ENCODE measurements around the gene VAX1.
A peak's percentile ranks its signal among the peaks of the same experiment; 100 is the strongest.
"Not testable (repeated sequence)": the region's sequence is repeated elsewhere in the genome, so short reads cannot be mapped to it uniquely, and the experiment has no call there.

VAX1 gene

DNA sequence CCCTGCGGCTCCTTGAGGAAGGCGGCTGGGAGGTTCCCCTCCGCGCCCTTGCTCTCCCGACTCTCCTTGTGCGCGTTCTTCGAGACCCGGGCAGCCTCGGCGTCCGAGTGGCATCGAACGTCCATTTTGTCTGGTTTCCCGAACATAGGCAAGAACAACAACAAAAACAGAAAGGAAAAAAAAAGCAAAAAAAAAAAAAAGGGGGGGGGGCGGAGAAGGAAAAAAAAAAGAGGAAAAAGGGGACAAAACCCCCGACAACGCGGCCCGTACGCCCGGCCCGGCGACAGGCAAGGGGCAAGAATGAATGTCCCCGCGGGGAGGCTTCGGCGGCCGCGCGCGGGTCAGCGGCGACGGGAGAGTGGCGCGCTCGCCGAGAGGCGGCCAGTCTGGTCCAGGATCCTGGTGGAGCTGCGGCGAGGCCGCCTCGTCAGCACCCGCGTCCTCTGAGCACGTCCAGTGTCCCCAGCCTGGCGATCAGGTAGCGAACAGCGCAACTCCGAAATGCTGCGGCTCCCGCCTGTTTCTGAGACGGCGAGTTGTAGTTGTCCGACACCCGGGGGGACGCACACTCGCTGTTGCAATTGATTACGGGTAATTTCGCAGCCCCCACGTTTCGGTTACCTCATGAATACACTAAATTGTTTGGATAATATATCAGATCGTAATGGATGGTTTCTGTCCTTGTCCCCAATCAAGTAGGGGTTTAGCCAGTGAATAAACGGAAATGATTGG is at the start of gene VAX1:
TSS of gene VAX1 (minus strand) at position 360 of the 732 bp plus-strand sequence. CDS start at position 146, 214 bp downstream.
- DNase-seq (ENCODE audit: low spot score) = no peak

GRCh38 chr10:117186832-117187615 is 49.0 kb upstream of the VAX1 start:
- DNase-seq (ENCODE audit: low spot score) = no peak

DNA sequence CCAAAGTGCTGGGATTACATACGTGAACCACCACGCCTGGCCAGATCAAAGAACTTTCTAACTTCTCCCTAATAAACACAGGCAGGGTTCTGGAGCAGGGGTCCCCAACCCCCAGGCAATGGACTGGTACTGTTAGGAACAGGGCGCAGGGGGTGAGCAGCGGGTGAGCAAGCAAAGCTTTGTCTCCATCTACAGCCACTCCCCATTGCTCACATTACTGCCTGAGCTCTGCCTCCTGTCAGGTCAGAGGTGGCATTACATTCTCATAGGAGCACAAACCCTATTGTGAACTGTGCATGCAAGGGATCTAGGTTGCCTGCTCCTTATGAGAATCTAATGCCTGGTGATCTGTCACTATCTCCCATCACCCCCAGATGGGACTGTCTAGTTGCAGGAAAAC is 47.7 kb upstream of the VAX1 start:
- not testable (repeated sequence) for DNase-seq (ENCODE audit: low spot score)

DNA sequence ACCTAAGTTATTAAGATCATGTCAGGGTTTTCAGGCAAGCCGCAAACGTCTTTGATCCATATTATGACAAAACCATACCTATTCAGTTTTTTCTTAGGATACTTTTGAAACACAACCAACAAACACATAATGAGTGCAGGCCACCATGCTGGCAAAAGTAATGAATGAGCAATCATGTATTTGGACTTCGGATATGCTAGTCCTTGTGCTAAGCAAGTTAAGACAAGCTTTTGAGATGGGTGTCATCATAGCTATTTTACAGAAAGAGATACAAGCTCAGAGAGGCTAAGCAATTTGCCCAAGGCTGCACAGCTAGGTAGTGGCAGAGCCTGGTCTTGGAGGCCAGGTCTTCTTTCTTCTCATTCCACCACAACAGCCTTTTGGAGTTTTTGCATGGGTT is 46.8 kb upstream of the VAX1 start:
- DNase-seq (ENCODE audit: low spot score) = no peak

- no peak for DNase-seq (ENCODE audit: low spot score)
These were observed 46.2 kb upstream of the VAX1 start for GRCh38 chr10:117184296-117184695.

DNA sequence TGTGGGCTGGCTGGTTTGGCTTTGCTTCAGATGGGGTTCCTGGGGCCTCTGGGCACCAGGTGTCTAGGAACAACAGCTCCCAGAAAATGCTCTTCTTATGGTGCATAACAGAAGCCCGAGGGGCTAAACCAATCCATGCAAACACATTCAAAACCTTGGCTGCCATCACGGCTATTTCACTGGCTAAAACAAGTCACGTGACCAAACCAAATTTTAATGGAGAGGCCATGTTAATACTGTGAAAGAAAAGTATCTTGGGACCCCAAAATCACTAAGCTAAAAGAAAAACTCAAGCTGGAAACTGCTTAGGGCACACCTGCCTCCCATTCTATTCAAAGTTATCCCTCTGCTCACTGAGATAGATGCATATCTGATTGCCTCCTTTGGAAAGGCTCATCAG is 40.1 kb upstream of the VAX1 start:
- no peak for DNase-seq (ENCODE audit: low spot score)

DNA sequence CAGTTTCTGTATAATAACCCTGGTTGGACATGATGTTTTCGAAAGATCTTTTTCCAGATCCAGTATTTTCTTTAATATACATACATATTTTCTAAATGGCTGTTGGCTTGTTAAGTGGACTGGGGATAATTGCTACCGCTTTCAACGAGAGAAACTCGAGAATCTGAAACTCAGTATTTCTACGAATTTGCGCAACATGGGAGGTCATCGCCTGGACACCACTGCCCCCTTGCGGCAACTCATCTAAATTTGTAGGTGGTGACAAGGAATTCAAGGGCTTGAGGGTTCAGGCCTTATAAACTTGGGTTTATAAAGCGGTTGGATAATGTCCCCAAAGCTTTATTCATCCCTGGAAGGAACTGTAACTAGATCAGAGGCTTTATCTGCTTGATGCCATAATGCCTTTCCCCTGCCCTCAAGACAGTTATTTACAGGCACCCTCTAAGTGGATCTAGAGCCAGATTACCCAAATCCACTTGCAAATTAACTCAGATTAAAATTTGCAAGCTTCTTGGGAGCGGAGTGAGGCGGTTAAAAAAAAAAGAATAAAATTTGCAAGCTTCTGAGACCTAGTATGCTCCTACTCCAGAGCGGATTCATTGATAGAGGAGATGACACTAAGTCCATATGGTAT is 37.9 kb upstream of the VAX1 start:
- DNase-seq (ENCODE audit: low spot score) = peak; percentile 80

DNA sequence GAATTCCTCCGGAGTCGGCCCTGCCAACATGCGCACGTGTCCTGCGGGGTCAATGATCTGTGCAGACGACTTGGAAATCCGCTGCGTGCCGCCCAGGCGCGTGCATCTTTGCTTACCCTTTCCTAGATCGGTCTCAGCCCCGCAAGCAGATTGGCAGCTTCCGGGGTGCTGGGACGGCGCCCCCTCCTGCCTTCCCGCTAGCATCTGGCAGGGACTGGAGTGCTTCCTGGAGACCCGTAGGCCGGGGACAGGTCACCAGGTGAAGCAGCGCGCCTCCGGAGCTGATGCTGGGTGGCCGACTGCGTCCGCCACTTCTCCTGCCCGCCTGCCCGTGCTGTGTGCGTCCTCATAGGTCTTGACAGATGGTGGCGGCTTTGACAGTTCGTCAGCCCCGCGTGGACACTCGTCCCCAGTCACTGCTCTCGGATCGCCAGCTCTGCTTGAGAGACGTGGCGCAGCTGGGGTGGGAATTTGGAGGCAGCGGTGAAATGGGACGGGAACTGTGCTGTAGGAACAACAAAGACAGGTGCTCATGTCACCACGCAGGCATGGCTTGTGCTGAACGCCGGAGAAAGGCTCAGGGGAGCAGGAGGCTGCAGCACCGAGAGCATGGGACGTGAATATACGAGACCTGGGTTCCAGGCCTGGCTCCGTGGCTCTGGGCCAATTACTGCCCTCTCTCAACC is 37.3 kb upstream of the VAX1 start:
- no peak for DNase-seq (ENCODE audit: low spot score)

- DNase-seq (ENCODE audit: low spot score) = peak; percentile 90
These were observed 36.6 kb upstream of the VAX1 start for GRCh38 chr10:117174439-117175214.

DNA sequence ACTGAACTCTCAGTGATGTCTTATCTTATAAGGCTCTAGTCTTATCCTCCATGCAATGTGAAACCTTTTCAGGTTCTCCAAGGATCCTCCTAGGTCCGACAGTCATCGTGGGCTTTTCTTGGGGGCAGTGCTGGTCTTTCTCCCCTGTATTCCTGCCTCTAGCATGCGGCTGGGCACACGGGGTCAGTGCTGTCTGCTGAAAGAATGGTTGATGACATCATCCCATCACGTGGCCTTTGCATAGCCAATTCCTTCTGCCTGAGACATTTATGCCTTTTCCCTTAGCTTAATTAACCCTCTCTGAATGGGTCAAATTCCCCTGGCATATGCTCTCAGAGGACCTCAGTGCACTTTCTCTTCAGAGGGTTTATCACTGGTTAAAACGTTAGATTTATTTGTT is 32.2 kb upstream of the VAX1 start:
- no peak for DNase-seq (ENCODE audit: low spot score)

DNA sequence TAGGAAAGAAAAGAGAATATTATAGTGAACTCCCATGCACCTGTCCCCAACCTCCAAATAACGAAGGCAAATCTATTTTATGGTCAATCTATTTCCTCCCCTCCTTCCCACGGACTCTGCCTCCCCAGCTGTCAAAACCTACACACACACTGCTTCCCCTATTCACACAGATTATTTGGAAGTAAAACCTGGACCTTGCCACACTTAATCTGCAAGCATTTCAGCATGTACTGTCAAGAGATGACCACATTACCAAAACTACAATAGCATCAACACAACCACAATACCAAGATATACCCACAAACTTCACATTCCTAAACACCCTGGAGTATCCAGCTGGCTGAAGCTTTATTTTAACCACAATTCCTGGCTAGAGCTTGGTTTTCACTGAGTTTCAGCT is 31.4 kb upstream of the VAX1 start:
- no peak for DNase-seq (ENCODE audit: low spot score)

DNA sequence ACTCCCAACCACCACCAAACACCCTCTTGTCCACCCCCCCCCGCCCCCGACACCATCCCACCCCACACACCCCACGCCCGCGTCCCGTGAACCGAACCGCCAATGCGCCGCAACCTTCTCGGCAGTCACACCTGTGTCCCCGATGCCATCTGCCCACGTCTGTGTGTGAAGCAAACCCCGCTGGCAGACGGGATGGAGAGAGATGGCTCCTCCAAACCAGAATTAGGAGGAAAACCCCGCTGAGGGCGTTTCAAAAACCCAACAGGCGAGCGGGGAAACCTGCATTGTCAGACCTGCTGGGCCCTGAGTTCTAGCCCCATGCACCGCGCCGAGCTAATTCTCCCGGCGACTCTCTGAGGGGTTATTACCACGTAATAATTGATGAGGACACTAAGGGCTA is 30.7 kb upstream of the VAX1 start:
- DNase-seq (ENCODE audit: low spot score) = no peak

- peak; percentile 14 for DNase-seq (ENCODE audit: low spot score)
These were observed 30.0 kb upstream of the VAX1 start for GRCh38 chr10:117167789-117168674.

GRCh38 chr10:117167346-117167788 is 29.3 kb upstream of the VAX1 start:
- no peak for DNase-seq (ENCODE audit: low spot score)

GRCh38 chr10:117166418-117167345 is 28.6 kb upstream of the VAX1 start:
- no peak for DNase-seq (ENCODE audit: low spot score)

GRCh38 chr10:117165538-117166417 is 27.7 kb upstream of the VAX1 start:
- DNase-seq (ENCODE audit: low spot score) = peak; percentile 11

DNA sequence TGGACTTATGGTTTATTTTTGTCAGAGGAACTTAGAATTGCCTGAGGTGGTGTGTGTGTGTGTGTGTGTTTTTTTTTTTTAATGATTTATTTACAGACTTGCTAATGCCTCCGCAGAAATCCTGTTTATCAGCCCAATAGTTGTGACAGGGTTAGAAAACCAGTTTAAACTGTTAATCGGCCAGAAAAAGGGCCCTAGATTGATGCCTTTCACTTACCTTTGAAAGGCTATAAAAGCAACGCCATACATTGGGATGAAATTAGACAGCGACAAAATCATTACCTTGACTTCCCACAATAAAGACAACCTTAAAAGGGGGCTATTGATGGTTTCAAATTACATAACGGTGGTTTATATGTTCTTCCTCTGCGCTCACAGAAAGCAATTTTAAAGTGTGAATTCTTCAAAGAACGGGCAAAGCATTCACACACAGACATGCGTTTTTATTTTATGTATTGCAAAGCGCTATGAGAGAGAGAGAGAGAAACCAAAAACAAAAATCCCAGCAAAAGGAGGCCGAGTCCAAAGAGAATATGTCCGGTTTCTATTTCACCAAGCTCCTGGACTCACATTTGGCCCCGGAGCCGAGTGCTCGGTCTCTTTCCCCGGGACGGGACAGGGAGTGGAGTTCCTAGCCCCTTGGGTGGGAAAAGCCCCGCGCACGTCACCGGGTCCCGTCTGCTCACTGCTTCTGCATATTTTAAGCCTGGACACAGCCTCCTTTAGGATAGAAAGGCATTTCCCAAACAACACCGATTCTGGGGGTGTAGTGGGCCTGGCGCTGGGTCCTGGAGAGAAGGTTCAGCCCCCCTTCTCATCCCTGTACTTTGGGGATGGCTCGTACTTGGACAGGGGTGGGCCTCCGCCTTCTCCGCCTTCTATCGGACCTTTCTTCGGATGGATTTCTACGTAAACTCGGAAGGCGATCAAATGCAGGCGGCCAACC is 26.8 kb upstream of the VAX1 start:
- no peak for DNase-seq (ENCODE audit: low spot score)

All from cerebellar cortex (tissue), 1 donor.